Measurements from ENCODE around the gene EIF4B. TPM values are rescaled to one million over a fixed set of nuclear protein-coding genes. Genes with fewer than 3 reads are reported as not detected.

Gene EIF4B
- total and polyA plus RNA-seq, 5 donors, result 65.5 to 552 (median 392) TPM

GRCh38 chr12:53054112-53054878 lies 48.0 kb downstream of the EIF4B start:
- 19% methylated on average over 48 of the region's 48 CpGs for WGBS
- H3K27me3 ChIP-seq (ENCODE audit: control insufficient read depth, insufficient read depth), result no peaks in the 10 kb centered on the region
- intact Hi-C loops (cut with DNase I), result no loop called here
- H3K4me1 ChIP-seq (ENCODE audit: control insufficient read depth, insufficient read depth, low read length), result peaks cover 8% of the 10 kb centered on the region
- ATAC-seq, result peak; percentile 66 to 68
- no peaks in the 10 kb centered on the region for H3K9me3 ChIP-seq (ENCODE audit: control insufficient read depth, low read length)
- peak overlapping the region; percentile 93 for H3K27ac ChIP-seq (ENCODE audit: low read length)
- DNase-seq, result peak; percentile 94 to 97 (median 97)
- H3K4me3 ChIP-seq (ENCODE audit: low read length), result peak overlapping the region; percentile 6

- no peak overlapping the region for H3K4me3 ChIP-seq (ENCODE audit: low read length)
- no peak overlapping the region for H3K27ac ChIP-seq (ENCODE audit: low read length)
- DNase-seq, result peak; percentile 25 to 73 (median 68)
- H3K27me3 ChIP-seq (ENCODE audit: control insufficient read depth, insufficient read depth), result no peaks in the 10 kb centered on the region
- peaks cover 8% of the 10 kb centered on the region for H3K4me1 ChIP-seq (ENCODE audit: control insufficient read depth, insufficient read depth, low read length)
- ATAC-seq, result no peak
- intact Hi-C loops (cut with DNase I), result no loop called here
- no peaks in the 10 kb centered on the region for H3K9me3 ChIP-seq (ENCODE audit: control insufficient read depth, low read length)
- 82% methylated on average over 15 of the region's 15 CpGs for WGBS
Measured at GRCh38 chr12:53055471-53056266, 49.4 kb downstream of the EIF4B start.

GRCh38 chr12:53056296-53056695 lies 50.0 kb downstream of the EIF4B start:
- DNase-seq (peak in 1 of 3 donors; percentile 42), ATAC-seq (no peak)
- Histone ChIP-seq H3K4me1 (ENCODE audit: control insufficient read depth, insufficient read depth, low read length) (peaks cover 8% of the 10 kb centered on the region), H3K27ac (ENCODE audit: low read length) (no peak overlapping the region), H3K4me3 (ENCODE audit: low read length) (no peak overlapping the region), H3K27me3 (ENCODE audit: control insufficient read depth, insufficient read depth) (no peaks in the 10 kb centered on the region), H3K9me3 (ENCODE audit: control insufficient read depth, low read length) (no peaks in the 10 kb centered on the region)
- WGBS, result 69% methylated on average over 5 of the region's 5 CpGs
- intact Hi-C loops (cut with DNase I), result no loop called here

GRCh38 chr12:53056901-53057300 lies 50.6 kb downstream of the EIF4B start:
- WGBS, result 92% methylated on average over 7 of the region's 7 CpGs
- peak in 2 of 3 donors; percentile 48 to 53 for DNase-seq
- no peak for ATAC-seq
- Histone ChIP-seq H3K4me3 (ENCODE audit: low read length) (no peak overlapping the region), H3K27ac (ENCODE audit: low read length) (no peak overlapping the region), H3K9me3 (ENCODE audit: control insufficient read depth, low read length) (no peaks in the 10 kb centered on the region), H3K27me3 (ENCODE audit: control insufficient read depth, insufficient read depth) (no peaks in the 10 kb centered on the region), H3K4me1 (ENCODE audit: control insufficient read depth, insufficient read depth, low read length) (peaks cover 9% of the 10 kb centered on the region)
- intact Hi-C loops (cut with DNase I), result no loop called here

GRCh38 chr12:53057816-53058500 lies 51.7 kb downstream of the EIF4B start:
- H3K27me3 ChIP-seq (ENCODE audit: control insufficient read depth, insufficient read depth), result no peaks in the 10 kb centered on the region
- H3K4me1 ChIP-seq (ENCODE audit: control insufficient read depth, insufficient read depth, low read length), result peaks cover 9% of the 10 kb centered on the region
- H3K9me3 ChIP-seq (ENCODE audit: control insufficient read depth, low read length), result no peaks in the 10 kb centered on the region
- ATAC-seq, result no peak
- intact Hi-C loops (cut with DNase I), result no loop called here
- DNase-seq, result peak; percentile 20 to 60 (median 50)
- 85% methylated on average over 13 of the region's 13 CpGs for WGBS
- H3K27ac ChIP-seq (ENCODE audit: low read length), result no peak overlapping the region
- H3K4me3 ChIP-seq (ENCODE audit: low read length), result no peak overlapping the region

GRCh38 chr12:53058674-53059433 lies 52.6 kb downstream of the EIF4B start:
- DNase-seq, result peak; percentile 41 to 70 (median 65)
- ATAC-seq, result no peak
- H3K4me3 ChIP-seq (ENCODE audit: low read length), result no peak overlapping the region
- H3K27me3 ChIP-seq (ENCODE audit: control insufficient read depth, insufficient read depth), result no peaks in the 10 kb centered on the region
- no peaks in the 10 kb centered on the region for H3K9me3 ChIP-seq (ENCODE audit: control insufficient read depth, low read length)
- H3K4me1 ChIP-seq (ENCODE audit: control insufficient read depth, insufficient read depth, low read length), result peaks cover 6% of the 10 kb centered on the region
- 73% methylated on average over 35 of the region's 35 CpGs for WGBS
- H3K27ac ChIP-seq (ENCODE audit: low read length), result no peak overlapping the region
- intact Hi-C loops (cut with DNase I), result no loop called here

- no peak for ATAC-seq
- intact Hi-C loops (cut with DNase I), result loop anchor here in 2 of 4 donors (10.0 kb wide), 1 partner anchor 135 kb away; no protein-coding TSS in a partner anchor
- no peaks in the 10 kb centered on the region for H3K27me3 ChIP-seq (ENCODE audit: control insufficient read depth, insufficient read depth)
- H3K9me3 ChIP-seq (ENCODE audit: control insufficient read depth, low read length), result no peaks in the 10 kb centered on the region
- peaks cover 6% of the 10 kb centered on the region for H3K4me1 ChIP-seq (ENCODE audit: control insufficient read depth, insufficient read depth, low read length)
- peak; percentile 28 to 66 (median 47) for DNase-seq
- H3K4me3 ChIP-seq (ENCODE audit: low read length), result no peak overlapping the region
- H3K27ac ChIP-seq (ENCODE audit: low read length), result no peak overlapping the region
- 89% methylated on average over 24 of the region's 24 CpGs for WGBS
Measured at GRCh38 chr12:53059434-53060063, 53.3 kb downstream of the EIF4B start.

- WGBS, result 81% methylated on average over 17 of the region's 17 CpGs
- intact Hi-C loops (cut with DNase I), result loop anchor here in 2 of 4 donors (10.0 kb wide), 1 partner anchor 135 kb away; no protein-coding TSS in a partner anchor
- ATAC-seq (no peak), DNase-seq (peak in 1 of 3 donors; percentile 50)
- no peak overlapping the region for H3K27ac ChIP-seq (ENCODE audit: low read length)
- no peaks in the 10 kb centered on the region for H3K27me3 ChIP-seq (ENCODE audit: control insufficient read depth, insufficient read depth)
- H3K4me3 ChIP-seq (ENCODE audit: low read length), result no peak overlapping the region
- peaks cover 6% of the 10 kb centered on the region for H3K4me1 ChIP-seq (ENCODE audit: control insufficient read depth, insufficient read depth, low read length)
- H3K9me3 ChIP-seq (ENCODE audit: control insufficient read depth, low read length), result no peaks in the 10 kb centered on the region
Measured at GRCh38 chr12:53060064-53060720, 53.9 kb downstream of the EIF4B start.

- ATAC-seq (no peak), DNase-seq (peak; percentile 48 to 78 (median 76))
- Histone ChIP-seq H3K4me3 (ENCODE audit: low read length) (no peak overlapping the region), H3K27ac (ENCODE audit: low read length) (peak overlapping the region; percentile 24), H3K27me3 (ENCODE audit: control insufficient read depth, insufficient read depth) (no peaks in the 10 kb centered on the region), H3K9me3 (ENCODE audit: control insufficient read depth, low read length) (no peaks in the 10 kb centered on the region), H3K4me1 (ENCODE audit: control insufficient read depth, insufficient read depth, low read length) (peaks cover 6% of the 10 kb centered on the region)
- intact Hi-C loops (cut with DNase I), result loop anchor here in 2 of 4 donors (10.0 kb wide), 1 partner anchor 134 kb away; no protein-coding TSS in a partner anchor
- WGBS, result 58% methylated on average over 18 of the region's 18 CpGs
Measured at GRCh38 chr12:53060721-53061276, 54.5 kb downstream of the EIF4B start.
